NCI-H2196 (cell line): ENCODE data around the gene ACTR10.

Experiments
- DNase-seq: peaks from one replicate; lab custom pipeline; 2025; ENCODE audit not compliant: unreplicated experiment; lab: John Stamatoyannopoulos, UW

ACTR10 gene

DNA sequence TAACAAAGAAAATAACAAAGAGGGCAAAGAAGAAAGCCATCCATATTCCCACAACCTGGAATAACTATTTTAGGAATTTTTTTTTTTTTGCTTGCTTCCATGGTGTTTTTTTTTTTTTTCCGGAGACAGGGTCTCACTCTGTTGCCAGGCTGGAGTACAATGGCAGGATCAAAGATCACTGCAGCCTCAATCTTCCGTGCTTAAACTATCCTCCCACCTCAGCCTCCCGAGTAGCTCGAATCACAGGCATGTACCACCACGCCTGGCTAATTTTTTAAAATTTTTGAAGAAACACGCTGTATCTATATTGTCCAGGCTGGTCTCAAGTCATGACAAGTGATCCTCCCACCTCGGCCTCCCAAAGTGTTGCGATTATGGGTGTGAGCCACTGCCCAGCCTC is 78.2 kb downstream of the ACTR10 start:
- no peak for DNase-seq

DNA sequence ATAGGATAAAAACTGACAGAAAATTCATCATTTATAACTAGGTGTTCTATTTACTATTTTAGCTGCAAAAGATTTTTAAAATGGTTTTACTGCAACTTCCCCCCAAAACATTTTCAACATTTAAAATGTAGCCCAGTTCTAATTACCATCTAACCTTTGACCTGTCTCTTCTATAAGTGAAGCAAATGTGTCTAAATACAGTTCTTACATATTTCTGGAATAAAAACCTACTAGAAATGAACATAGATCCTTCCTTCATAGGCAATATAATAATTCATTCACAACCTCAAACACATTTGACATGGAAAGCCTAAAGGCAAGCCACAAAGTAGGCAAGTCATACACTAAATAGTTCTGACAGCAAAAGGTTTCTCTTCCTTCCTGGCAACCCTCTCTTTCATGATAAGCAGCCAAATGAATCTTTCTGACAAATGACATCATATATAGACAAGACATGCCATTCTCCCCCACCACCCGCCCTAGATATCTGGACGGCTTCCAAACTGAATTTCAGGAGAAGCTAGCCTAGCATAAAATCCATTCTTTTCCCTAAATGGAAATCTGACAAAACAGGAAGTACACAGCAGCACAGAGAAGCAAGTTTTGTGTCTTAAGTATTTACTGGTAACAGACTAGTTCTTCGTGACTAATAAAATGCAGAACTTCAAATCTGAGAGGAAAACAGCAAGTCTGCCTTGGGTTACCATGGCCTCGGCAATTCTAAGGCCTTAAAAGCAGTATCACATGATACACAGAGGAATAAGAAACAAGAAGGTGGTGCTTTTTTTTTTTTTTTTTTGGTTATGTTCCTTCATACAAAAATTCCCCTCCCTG is 81.2 kb downstream of the ACTR10 start:
- DNase-seq, result peak; percentile 44

DNA sequence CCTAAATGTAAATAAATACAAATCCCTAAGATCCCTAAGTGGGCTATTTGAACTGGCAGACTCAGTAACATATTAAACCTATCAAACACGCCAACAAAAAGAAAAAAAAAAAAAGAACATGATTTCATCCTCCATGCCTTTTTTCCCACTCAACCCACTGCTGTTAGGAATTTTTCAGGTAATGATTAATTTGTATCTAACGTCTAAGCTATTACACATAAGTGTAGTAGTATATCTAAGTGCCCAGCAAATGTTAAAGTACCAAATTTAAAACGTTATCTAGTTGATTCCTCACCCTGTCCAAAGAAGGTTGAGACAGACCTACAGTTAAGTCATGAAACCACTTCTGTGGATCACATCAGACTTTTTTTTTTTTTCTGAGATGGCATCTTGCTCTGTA is 82.0 kb downstream of the ACTR10 start:
- DNase-seq, result no peak

DNA sequence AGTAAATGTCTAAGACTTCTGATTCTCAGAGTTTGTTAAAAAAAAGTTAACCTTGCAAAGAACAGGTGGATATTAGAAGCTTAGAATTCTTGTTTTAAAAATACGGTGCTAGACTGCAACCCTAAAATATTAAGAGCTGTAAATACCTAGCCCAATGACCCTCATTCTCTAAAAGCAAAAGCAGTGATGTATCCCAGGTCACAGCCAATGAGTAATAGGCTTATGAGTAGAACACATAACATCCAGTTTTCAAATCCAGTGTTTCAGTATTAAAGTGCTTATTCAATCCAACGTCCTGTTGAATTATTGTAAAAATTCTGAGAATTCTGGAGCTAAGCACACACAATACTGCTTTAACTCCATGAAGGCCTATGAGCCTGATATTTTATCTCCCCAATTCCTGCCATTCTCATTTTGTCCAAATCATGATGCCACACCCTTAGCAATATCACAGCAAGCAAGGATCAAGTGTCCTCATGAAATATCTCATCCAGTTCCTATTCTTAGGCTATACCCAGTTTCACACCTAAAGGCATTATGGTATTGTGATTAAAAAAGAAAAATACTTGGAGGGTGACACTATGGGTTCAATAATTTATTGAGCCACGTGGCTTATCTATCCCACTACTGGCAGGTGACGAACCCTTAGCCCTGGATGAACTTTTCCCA is 83.1 kb downstream of the ACTR10 start:
- no peak for DNase-seq

DNA sequence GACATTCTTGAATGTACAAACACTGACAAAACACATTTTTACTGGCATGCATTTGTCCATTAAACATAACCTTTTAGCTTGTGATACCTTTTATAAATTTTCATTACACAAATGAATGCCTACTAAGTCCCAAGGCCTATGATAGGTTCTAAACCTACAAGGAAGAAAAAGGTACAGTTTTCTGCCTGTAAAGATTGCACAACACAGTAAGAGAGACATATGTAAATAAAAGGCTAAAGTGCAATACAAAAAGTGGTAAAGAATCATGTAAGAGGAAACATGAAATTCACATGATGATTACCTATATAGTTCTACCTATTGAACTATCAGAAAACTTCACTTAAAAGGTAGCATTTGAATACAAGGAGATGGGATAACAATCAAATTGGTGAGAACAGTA is 83.8 kb downstream of the ACTR10 start:
- DNase-seq, result no peak

GRCh38 chr14:58285132-58285531 is 85.2 kb downstream of the ACTR10 start:
- no peak for DNase-seq
